Endothelial cell of umbilical vein (primary cell): Measurements from ENCODE around the gene ZMIZ1. TPM values are rescaled to one million over a fixed set of nuclear protein-coding genes. Genes with fewer than 3 reads are reported as not detected.

Experiments used
- BruUV-seq: library from RNA; stranded (reverse); fragments of 400-500 nt; replicated peaks from 2 replicates; lab custom pipeline; 2021; lab: Mats Ljungman, UMichigan
- CTCF ChIA-PET: fragments of 300-600, 350-600 bp; sonication (Branson Sonifier 250); formaldehyde crosslinking; loops from one replicate; lab custom pipeline; 2021; ENCODE audit warnings: antibody characterized with exemption, inconsistent platforms; lab: Charles Lee
- POLR2A ChIA-PET: fragments of 300-600, 350-600 bp; sonication (Branson Sonifier 250); formaldehyde crosslinking; loops from one replicate; lab custom pipeline; 2021; ENCODE audit warnings: antibody characterized with exemption, inconsistent platforms; lab: Charles Lee
- DNase-seq: peaks from one replicate; pipeline ENCODE4 v3.0.0-alpha.2; 2011; ENCODE audit warnings: low read depth, low spot score
- FAIRE-seq: peaks from 2 replicates; lab custom pipeline; 2011; peaks lifted over from hg19 to GRCh38; lab: Jason Lieb, UNC
- H2AFZ ChIP-seq: 2 replicates; pipeline ENCODE4 v1.6.0; 2012; ENCODE audit warnings: low read depth, low read length, control low read depth, inconsistent platforms
- H3K27ac ChIP-seq: 2 replicates; pipeline ENCODE4 v1.5.1; 2011; ENCODE audit warnings: low read depth, mild to moderate bottlenecking, control low read depth, low read length, moderate library complexity; ENCODE audit not compliant: insufficient read depth
- H3K27me3 ChIP-seq, 2 experiments: 2 replicates each; pipeline versions ENCODE4 v1.6.0 to v1.6.1; 2011; ENCODE audit warnings: low read length in 2 of 2, mixed read lengths in 1 of 2; ENCODE audit not compliant: control insufficient read depth in 2 of 2, insufficient read depth in 2 of 2
- H3K36me3 ChIP-seq, 2 experiments: 2 replicates in 1 of 2; 3 replicates in 1 of 2; pipeline ENCODE4 v1.5.1; 2011; ENCODE audit warnings: low read length in 2 of 2, mild to moderate bottlenecking in 1 of 2, moderate library complexity in 1 of 2; ENCODE audit not compliant: control insufficient read depth in 2 of 2, insufficient read depth in 2 of 2; ENCODE audit errors: extremely low read depth in 1 of 2
- H3K4me1 ChIP-seq: 3 replicates; pipeline ENCODE4 v1.5.1; 2011; ENCODE audit warnings: mild to moderate bottlenecking, low read length; ENCODE audit not compliant: control insufficient read depth, insufficient read depth; ENCODE audit errors: extremely low read depth
- H3K4me2 ChIP-seq: 2 replicates; pipeline ENCODE4 v1.6.1; 2011; ENCODE audit warnings: low read length, control low read depth, mixed read lengths; ENCODE audit not compliant: insufficient read depth
- H3K4me3 ChIP-seq, 3 experiments: fragments of 200-600 bp in 1 of 3; sonication (generic), shearing (Covaris generic) in 1 of 3; replicated peaks in 1 of 3; 2 replicates each; pipeline ENCODE4 v1.5.1; 2011 to 2016; ENCODE audit warnings: control low read depth in 3 of 3, low read length in 3 of 3, mild to moderate bottlenecking in 2 of 3, inconsistent platforms in 1 of 3, low read depth in 1 of 3, moderate library complexity in 1 of 3; ENCODE audit not compliant: insufficient read depth in 1 of 3
- H3K79me2 ChIP-seq: 2 replicates; pipeline ENCODE4 v1.6.0; 2012; ENCODE audit warnings: low read length, inconsistent platforms; ENCODE audit not compliant: control insufficient read depth, insufficient read depth
- H3K9ac ChIP-seq: replicated peaks from 2 replicates; pipeline ENCODE3; 2011; ENCODE audit warnings: low read length, control low read depth; ENCODE audit not compliant: insufficient read depth; ENCODE audit errors: extremely low read depth
- H3K9me1 ChIP-seq: replicated peaks from 3 replicates; pipeline ENCODE4 v1.6.0; 2011; ENCODE audit warnings: mild to moderate bottlenecking, low read length; ENCODE audit not compliant: control insufficient read depth, insufficient read depth; ENCODE audit errors: extremely low read depth
- H3K9me3 ChIP-seq: replicated peaks from 2 replicates; pipeline ENCODE4 v1.5.1; 2012; ENCODE audit warnings: low read length, inconsistent platforms; ENCODE audit not compliant: control insufficient read depth, insufficient read depth
- H4K20me1 ChIP-seq: replicated peaks from 2 replicates; pipeline ENCODE3; 2011; ENCODE audit warnings: mild to moderate bottlenecking, low read length; ENCODE audit not compliant: control insufficient read depth, insufficient read depth; ENCODE audit errors: extremely low read depth
- CTCF ChIP-seq, 2 donors: IDR thresholded peaks; 1 replicate in 1 of 2; 2 replicates in 1 of 2; pipeline ENCODE4 v1.5.1; 2011; ENCODE audit warnings: low read length in 2 of 2, mild to moderate bottlenecking in 2 of 2, moderate library complexity in 2 of 2, control low read depth in 1 of 2, inconsistent platforms in 1 of 2, low read depth in 1 of 2; ENCODE audit not compliant: insufficient read depth in 1 of 2; ENCODE audit errors: extremely low read depth in 1 of 2
- EZH2 ChIP-seq: IDR thresholded peaks from 2 replicates; pipeline ENCODE4 v1.6.1; 2012; ENCODE audit warnings: borderline replicate concordance, low read depth, mild to moderate bottlenecking, moderate library complexity, low read length, inconsistent platforms; ENCODE audit not compliant: severe bottlenecking
- GATA2 ChIP-seq: IDR thresholded peaks from 2 replicates; pipeline ENCODE4 v1.7.0; 2011; ENCODE audit warnings: low read depth, mild to moderate bottlenecking, moderate library complexity, mixed read lengths, low read length; ENCODE audit not compliant: insufficient read length, insufficient read depth
- JUN ChIP-seq: IDR thresholded peaks from 2 replicates; pipeline ENCODE4 v1.6.1; 2011; ENCODE audit warnings: borderline replicate concordance, low read depth; ENCODE audit not compliant: insufficient read length, insufficient read depth
- MAX ChIP-seq: IDR thresholded peaks from 2 replicates; pipeline ENCODE4 v1.6.1; 2011; ENCODE audit not compliant: insufficient read depth, insufficient read length
- POLR2A ChIP-seq: IDR thresholded peaks from 2 replicates; pipeline ENCODE4 v1.6.1; 2012; ENCODE audit warnings: low read depth, mild to moderate bottlenecking, control low read depth, low read length
- POLR2AphosphoS5 ChIP-seq: IDR thresholded peaks from 2 replicates; pipeline ENCODE4 v1.6.1; 2012; ENCODE audit warnings: low read depth, mild to moderate bottlenecking, control low read depth, low read length, moderate library complexity; ENCODE audit not compliant: insufficient read depth
- dilution Hi-C: fragments of 300-500 bp; cut with MboI; formaldehyde crosslinking; loops from one replicate; pipeline ENCODE4 v1.15.0; 2019; ENCODE audit warnings: low sequenced_read_pairs; ENCODE audit not compliant: extremely low pct_ligation_motif_present
- intact Hi-C: fragments of 100-400 bp; cut with micrococcal nuclease; formaldehyde crosslinking; loops from one replicate; pipeline ENCODE4 v1.10.0; 2022
- polyA plus RNA-seq, 4 experiments: library from polyadenylated mRNA; depleted of rRNA in 3 of 4; stranded (reverse) in 3 of 4; unstranded in 1 of 4; fragments of >200 nt; gene quantifications; 2 replicates each; pipeline versions ENCODE4 v1.2.1 to v1.2.3, GENCODE V29; 2011 to 2012; ENCODE audit warnings: missing spikeins in 1 of 4
- total RNA-seq: library from RNA; stranded (reverse); gene quantifications from 2 replicates; pipeline ENCODE4 v1.2.3, GENCODE V29; 2021

The ZMIZ1 gene
- total and polyA plus RNA-seq, 2 donors (not counting 3 experiments of a cell fraction or from before 2014, with no cell fraction given): 12.5 to 46.7 TPM

- H3K79me2 ChIP-seq: no peaks in the 10 kb centered on the region
- no peak for FAIRE-seq
- dilution Hi-C loops (no loop called here), intact Hi-C loops (loop anchor here (2.0 kb wide), 1 partner anchor 40 kb away; no protein-coding TSS in a partner anchor)
- ChIA-PET POLR2A (interaction anchor here (0.7 kb wide), 1 partner anchor 85 kb away, joined by 3 read pairs; no protein-coding TSS in a partner anchor), CTCF (interaction anchor here (0.7 to 1.8 kb wide), 21 partner anchors 8 to 1156 kb away, joined by 3 to 10 read pairs (median 5); no protein-coding TSS in a partner anchor)
- no peaks in the 10 kb centered on the region for H4K20me1 ChIP-seq
- peaks cover 0 to 35% of the 10 kb centered on the region in 2 experiments for H3K36me3 ChIP-seq
- H3K9me3 ChIP-seq: no peaks in the 10 kb centered on the region
- H3K27me3 ChIP-seq: no peaks in the 10 kb centered on the region
- no peak overlapping the region for H3K9ac ChIP-seq
- H3K4me3 ChIP-seq: no peak overlapping the region
- H2AFZ ChIP-seq: no peak overlapping the region
- H3K27ac ChIP-seq: no peak overlapping the region
- TF ChIP-seq EZH2 (no peak), POLR2A (no peak), MAX (no peak), JUN (no peak), POLR2AphosphoS5 (no peak), GATA2 (no peak), CTCF (IDR thresholded peaks at IDR 0.05; ENCODE audit: extremely low read depth in 1 of 2, insufficient read depth in 1 of 2, low read depth in 1 of 2, low read length in 2 of 2) (no peak)
- BruUV-seq: no TSS peak
- H3K9me1 ChIP-seq: no peaks in the 10 kb centered on the region
- no peaks in the 10 kb centered on the region for H3K4me1 ChIP-seq
- no peak overlapping the region for H3K4me2 ChIP-seq
- no peak for DNase-seq
Observed at GRCh38 chr10:79203014-79203644, 134.4 kb downstream of the ZMIZ1 start.
